Activated CD4-positive, CD25-positive, alpha-beta regulatory T cell (primary cell): ENCODE data around the gene PRTG.
"Not testable (repeated sequence)": the region's sequence is repeated elsewhere in the genome, so short reads cannot be mapped to it uniquely, and the experiment has no call there.

ENCODE experiments used
- DNase-seq, 4 experiments: peaks; one replicate each; lab custom pipeline; 2025; lab: John Stamatoyannopoulos, UW

PRTG gene

GRCh38 chr15:55700876-55701275, 42.1 kb downstream of the PRTG start:
- DNase-seq: no peak

- DNase-seq: no peak
These were observed 44.3 kb downstream of the PRTG start for GRCh38 chr15:55698653-55699052.

- DNase-seq: no peak
These were observed 46.7 kb downstream of the PRTG start for GRCh38 chr15:55696221-55696620.

GRCh38 chr15:55695432-55695831, 47.5 kb downstream of the PRTG start:
- no peak for DNase-seq

GRCh38 chr15:55694652-55695150, 48.3 kb downstream of the PRTG start:
- DNase-seq: no peak

GRCh38 chr15:55693116-55693515, 49.8 kb downstream of the PRTG start:
- not testable (repeated sequence) for DNase-seq

GRCh38 chr15:55687792-55688191, 55.2 kb downstream of the PRTG start:
- no peak for DNase-seq

- DNase-seq: no peak
These were observed 57.7 kb downstream of the PRTG start for GRCh38 chr15:55685286-55685685.

GRCh38 chr15:55683376-55683775, 59.6 kb downstream of the PRTG start:
- no peak for DNase-seq

- no peak for DNase-seq
These were observed 61.3 kb downstream of the PRTG start for GRCh38 chr15:55681631-55682030.

- no peak for DNase-seq
These were observed 66.4 kb downstream of the PRTG start for GRCh38 chr15:55676507-55676906.

- DNase-seq: no peak
These were observed 69.7 kb downstream of the PRTG start for GRCh38 chr15:55673287-55673686.

- no peak for DNase-seq
These were observed 73.7 kb downstream of the PRTG start for GRCh38 chr15:55669270-55669669.

- DNase-seq: no peak
These were observed 77.2 kb downstream of the PRTG start for GRCh38 chr15:55665605-55666227.

- no peak for DNase-seq
These were observed 81.5 kb downstream of the PRTG start for GRCh38 chr15:55661428-55661827.

- DNase-seq: no peak
These were observed 82.8 kb downstream of the PRTG start for GRCh38 chr15:55660153-55660552.

GRCh38 chr15:55659481-55659880, 83.5 kb downstream of the PRTG start:
- DNase-seq: no peak

- no peak for DNase-seq
These were observed 84.1 kb downstream of the PRTG start for GRCh38 chr15:55658886-55659285.

GRCh38 chr15:55654561-55655031, 88.4 kb downstream of the PRTG start:
- DNase-seq: no peak

- DNase-seq: no peak
These were observed 90.0 kb downstream of the PRTG start for GRCh38 chr15:55652909-55653495.

GRCh38 chr15:55652359-55652758, 90.6 kb downstream of the PRTG start:
- DNase-seq: no peak

- DNase-seq: no peak
These were observed 93.9 kb downstream of the PRTG start for GRCh38 chr15:55649058-55649423.

- no peak for DNase-seq
These were observed 104.2 kb downstream of the PRTG start for GRCh38 chr15:55638764-55639163.

GRCh38 chr15:55637086-55637485, 105.9 kb downstream of the PRTG start:
- no peak for DNase-seq
